SU-DHL-6 (cell line): Measurements from ENCODE around the gene ATP9B.

Source experiments
- H2AFZ ChIP-seq: fragments of 200-600 bp; sonication (generic); 2 replicates; pipeline ENCODE4 v1.6.1; 2014; ENCODE audit warnings: low read depth, mild to moderate bottlenecking, moderate library complexity, mixed read lengths, antibody characterized with exemption, low read length; ENCODE audit not compliant: severe bottlenecking
- H3F3A ChIP-seq: fragments of 200-600 bp; shearing (Covaris generic); 2 replicates; pipeline ENCODE4 v1.6.0; 2016; ENCODE audit warnings: antibody characterized with exemption, mild to moderate bottlenecking; ENCODE audit not compliant: insufficient read depth
- H3K27ac ChIP-seq: fragments of 200-600 bp; sonication (generic); 2 replicates; pipeline ENCODE4 v1.5.1; 2016; ENCODE audit warnings: low read depth, mild to moderate bottlenecking, low read length, moderate library complexity, mixed read lengths
- H3K27me3 ChIP-seq: fragments of 200-600 bp; sonication (generic), shearing (Covaris generic); 2 replicates; pipeline ENCODE4 v1.6.0; 2014; ENCODE audit warnings: mild to moderate bottlenecking, low read length
- H3K36me3 ChIP-seq: fragments of 200-600 bp; sonication (generic); 2 replicates; pipeline ENCODE4 v1.6.1; 2014; ENCODE audit warnings: mild to moderate bottlenecking, low read length, mixed read lengths
- H3K4me2 ChIP-seq: fragments of 300-600, 200-600 bp; shearing (Covaris generic), sonication (generic); 2 replicates; pipeline ENCODE4 v1.6.0; 2014; ENCODE audit warnings: low read length, low read depth, mild to moderate bottlenecking; ENCODE audit not compliant: poor library complexity, severe bottlenecking
- H3K4me3 ChIP-seq: fragments of 200-600 bp; sonication (generic); 2 replicates; pipeline ENCODE4 v1.5.1; 2014; ENCODE audit warnings: antibody characterized with exemption, low read length, mild to moderate bottlenecking, mixed read lengths; ENCODE audit not compliant: insufficient read depth, poor library complexity, severe bottlenecking
- H3K79me2 ChIP-seq: fragments of 200-600 bp; sonication (generic); 2 replicates; pipeline ENCODE4 v1.6.1; 2014; ENCODE audit warnings: mild to moderate bottlenecking, low read length, moderate library complexity; ENCODE audit not compliant: insufficient read depth
- H3K9ac ChIP-seq: fragments of 200-600 bp; sonication (generic); 2 replicates; pipeline ENCODE4 v1.7.0; 2014; ENCODE audit warnings: mild to moderate bottlenecking, low read length
- H3K9me2 ChIP-seq: fragments of 200-600 bp; sonication (generic); replicated peaks from 2 replicates; pipeline ENCODE4 v1.6.1; 2014; ENCODE audit warnings: low read length; ENCODE audit not compliant: insufficient read depth
- H3K9me3 ChIP-seq: fragments of 200-600 bp; sonication (generic); 2 replicates; pipeline ENCODE4 v1.6.1; 2014; ENCODE audit warnings: low read length, mixed read lengths; ENCODE audit not compliant: insufficient read depth
- H4K20me1 ChIP-seq: fragments of 200-600 bp; sonication (generic); 2 replicates; pipeline ENCODE4 v1.6.1; 2014; ENCODE audit warnings: low read depth, mild to moderate bottlenecking, antibody characterized with exemption, low read length, moderate library complexity, mixed read lengths
- EZH2phosphoT487 ChIP-seq: fragments of 200-600 bp; sonication (generic), shearing (Covaris generic); conservative IDR thresholded peaks from 2 replicates; pipeline ENCODE4 v1.6.1; 2018; ENCODE audit warnings: mild to moderate bottlenecking, antibody characterized with exemption, low read length, moderate library complexity, mixed read lengths
- TF ChIP-seq, protein P1 (sequence below): fragments of 200-600 bp; sonication (generic); IDR thresholded peaks from one replicate; pipeline ENCODE4 v1.5.1; 2017; ENCODE audit warnings: antibody characterized with exemption, mild to moderate bottlenecking, low read length, moderate library complexity; ENCODE audit not compliant: insufficient read depth, poor library complexity, severe bottlenecking

The ATP9B gene

DNA sequence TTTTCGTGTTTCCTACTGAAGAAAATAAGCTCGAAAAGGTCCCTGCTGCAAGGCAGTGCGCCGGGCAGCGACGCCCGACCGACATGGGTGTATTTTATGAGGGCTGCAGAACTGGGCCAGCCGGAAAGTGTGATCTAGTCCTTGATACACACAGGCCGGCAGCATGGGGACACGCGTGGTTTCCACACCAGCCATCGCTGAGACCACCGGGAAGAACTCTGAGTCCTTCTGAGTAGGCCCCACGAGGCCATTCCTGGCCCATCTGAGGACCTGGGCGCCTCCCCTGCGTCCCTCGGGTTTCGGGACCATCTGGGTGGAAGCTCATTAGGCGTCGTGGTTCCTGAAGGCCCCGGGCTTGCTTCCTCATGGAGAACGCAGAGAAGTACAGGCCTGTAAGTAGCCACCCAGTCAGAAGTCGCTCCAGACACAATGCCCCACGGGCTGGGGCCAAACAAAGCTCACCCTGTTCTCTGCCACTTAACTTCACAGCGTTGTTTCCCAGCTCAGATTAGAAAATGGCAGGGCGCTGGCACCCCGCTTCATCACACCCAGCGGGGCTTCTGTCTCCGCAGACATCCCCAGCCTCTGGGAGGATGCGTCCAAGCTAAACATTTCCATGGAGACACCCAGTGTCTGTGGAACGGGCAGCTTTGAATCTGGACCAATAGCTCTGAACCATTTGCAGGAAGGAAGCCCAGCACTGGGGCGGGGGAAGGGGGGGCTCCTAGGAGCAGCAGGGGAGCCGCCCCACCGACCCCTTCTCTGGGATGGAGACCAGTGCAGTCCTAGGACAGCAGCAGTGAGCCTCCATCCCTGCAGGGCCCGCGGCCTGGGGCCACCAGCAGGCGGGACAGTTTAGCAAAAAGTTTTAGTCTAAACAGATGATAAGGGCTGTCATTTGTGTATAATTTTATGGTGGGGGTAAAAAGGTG, 328.9 kb downstream of the ATP9B start:
- Histone ChIP-seq H3K9me2 (no peaks in the 10 kb centered on the region), H3K36me3 (no peaks in the 10 kb centered on the region), H2AFZ (no peak overlapping the region), H3K27ac (peak overlapping the region; percentile 59), H3K27me3 (no peaks in the 10 kb centered on the region), H3K79me2 (no peaks in the 10 kb centered on the region; the same call in 1 of the 2 replicates), H3K9ac (peak overlapping the region; percentile 58), H3F3A (peaks cover 13% of the 10 kb centered on the region; the same call in 1 of the 2 replicates), H4K20me1 (no peaks in the 10 kb centered on the region), H3K4me2 (peak overlapping the region; percentile 68), H3K4me3 (peak overlapping the region; percentile 1), H3K9me3 (no peaks in the 10 kb centered on the region)
- no peak for TF ChIP-seq EZH2phosphoT487
- TF ChIP-seq, protein P1, sequence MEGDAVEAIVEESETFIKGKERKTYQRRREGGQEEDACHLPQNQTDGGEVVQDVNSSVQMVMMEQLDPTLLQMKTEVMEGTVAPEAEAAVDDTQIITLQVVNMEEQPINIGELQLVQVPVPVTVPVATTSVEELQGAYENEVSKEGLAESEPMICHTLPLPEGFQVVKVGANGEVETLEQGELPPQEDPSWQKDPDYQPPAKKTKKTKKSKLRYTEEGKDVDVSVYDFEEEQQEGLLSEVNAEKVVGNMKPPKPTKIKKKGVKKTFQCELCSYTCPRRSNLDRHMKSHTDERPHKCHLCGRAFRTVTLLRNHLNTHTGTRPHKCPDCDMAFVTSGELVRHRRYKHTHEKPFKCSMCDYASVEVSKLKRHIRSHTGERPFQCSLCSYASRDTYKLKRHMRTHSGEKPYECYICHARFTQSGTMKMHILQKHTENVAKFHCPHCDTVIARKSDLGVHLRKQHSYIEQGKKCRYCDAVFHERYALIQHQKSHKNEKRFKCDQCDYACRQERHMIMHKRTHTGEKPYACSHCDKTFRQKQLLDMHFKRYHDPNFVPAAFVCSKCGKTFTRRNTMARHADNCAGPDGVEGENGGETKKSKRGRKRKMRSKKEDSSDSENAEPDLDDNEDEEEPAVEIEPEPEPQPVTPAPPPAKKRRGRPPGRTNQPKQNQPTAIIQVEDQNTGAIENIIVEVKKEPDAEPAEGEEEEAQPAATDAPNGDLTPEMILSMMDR = no peak

DNA sequence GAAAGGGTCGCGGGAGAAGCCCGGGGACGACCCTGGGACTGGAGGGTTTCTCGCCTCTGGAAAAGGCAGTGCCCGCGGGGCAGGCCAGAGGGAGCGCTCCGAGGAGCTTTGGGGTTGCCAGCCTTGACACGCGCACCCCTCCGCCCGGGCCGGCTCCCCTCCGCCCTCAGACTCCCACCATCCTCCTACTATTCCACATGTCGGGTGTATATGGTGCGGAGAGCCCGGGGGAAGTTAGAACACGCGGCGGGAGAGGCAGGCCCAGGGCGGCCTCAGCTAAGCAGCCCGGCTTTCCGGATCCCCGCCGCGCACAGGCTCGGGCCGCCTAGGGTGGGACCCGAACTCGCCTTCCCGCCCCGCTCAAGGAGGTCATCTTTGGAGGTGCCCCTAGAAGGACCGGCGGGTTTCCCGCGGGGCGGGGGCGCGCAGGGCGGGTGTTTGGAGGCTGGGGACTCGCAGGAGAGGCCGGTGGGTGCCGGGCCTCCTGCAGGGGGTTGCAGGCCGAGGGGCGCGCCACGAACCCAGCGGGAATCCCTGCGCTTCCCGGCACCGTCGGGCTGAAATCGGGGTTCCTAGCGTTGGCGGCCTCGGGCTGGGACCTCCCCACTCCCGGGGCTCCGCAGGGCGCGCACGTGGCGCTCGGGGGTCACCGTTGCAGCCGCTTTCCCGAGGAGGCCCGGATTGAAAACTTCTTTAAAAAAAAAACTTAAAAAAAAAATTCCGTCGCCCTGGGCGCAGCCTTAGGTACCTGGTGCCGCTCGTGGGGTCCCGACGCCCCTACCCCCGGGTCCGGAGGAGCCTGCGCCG, 330.3 kb downstream of the ATP9B start:
- Histone ChIP-seq H4K20me1 (no peaks in the 10 kb centered on the region), H3K27me3 (no peaks in the 10 kb centered on the region), H3K9me2 (no peaks in the 10 kb centered on the region), H3K27ac (peak overlapping the region; percentile 59), H2AFZ (peak overlapping the region; percentile 67), H3K4me3 (peak overlapping the region; percentile 58), H3K79me2 (peaks cover 4% of the 10 kb centered on the region; the same call in 1 of the 2 replicates), H3K9me3 (no peaks in the 10 kb centered on the region), H3K4me2 (peak overlapping the region; percentile 68), H3F3A (peaks cover 8% of the 10 kb centered on the region; the same call in 1 of the 2 replicates), H3K36me3 (no peaks in the 10 kb centered on the region), H3K9ac (peak overlapping the region; percentile 58)
- TF ChIP-seq, protein P1 = no peak
- 0 out of 2 replicates have a peak, but pooled peaks have one; percentile 93 for TF ChIP-seq EZH2phosphoT487

DNA sequence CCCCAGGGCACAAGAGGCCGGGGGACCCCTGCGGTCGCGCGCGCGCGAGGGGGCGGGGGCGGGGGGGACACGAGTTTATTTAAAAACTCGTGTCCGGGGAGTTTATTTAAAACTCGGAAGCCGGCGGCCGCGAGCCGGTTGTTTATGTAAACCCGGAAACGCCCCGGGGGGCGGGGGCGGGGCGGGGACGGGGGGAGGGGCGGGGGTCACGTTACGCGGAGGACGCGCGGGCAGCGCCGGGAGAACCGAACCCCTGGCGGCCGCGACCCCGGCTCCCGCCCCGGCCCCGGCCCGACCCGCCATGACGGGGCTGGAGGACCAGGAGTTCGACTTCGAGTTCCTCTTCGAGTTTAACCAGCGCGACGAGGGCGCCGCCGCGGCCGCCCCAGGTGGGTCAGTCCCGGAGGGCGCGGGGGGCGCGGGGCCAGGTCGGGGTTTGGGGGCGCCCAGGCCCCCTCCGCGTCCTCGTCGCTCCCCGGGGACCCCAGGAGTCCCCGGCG, 330.9 kb downstream of the ATP9B start:
- H3K36me3 ChIP-seq = no peaks in the 10 kb centered on the region
- H3K27ac ChIP-seq = peak overlapping the region; percentile 59
- H2AFZ ChIP-seq = peak overlapping the region; percentile 67

More for the DNA sequence above, 330.9 kb downstream of the ATP9B start:
- no peak for TF ChIP-seq EZH2phosphoT487
- TF ChIP-seq, protein P1 = no peak
- Histone ChIP-seq H3K4me2 (peak overlapping the region; percentile 68), H3F3A (peaks cover 8% of the 10 kb centered on the region; the same call in 1 of the 2 replicates), H3K9me2 (no peaks in the 10 kb centered on the region), H3K27me3 (no peaks in the 10 kb centered on the region), H3K79me2 (peaks cover 8% of the 10 kb centered on the region; the same call in 1 of the 2 replicates), H3K9ac (peak overlapping the region; percentile 58), H3K9me3 (no peaks in the 10 kb centered on the region), H4K20me1 (no peaks in the 10 kb centered on the region), H3K4me3 (peak overlapping the region; percentile 66)
